ENCODE data around the gene OR2B6.

Gene OR2B6

GRCh38 chr6:28001351-28001750 lies 44.3 kb downstream of the OR2B6 start:
- no peak for DNase-seq

- DNase-seq = no peak
These were observed 44.7 kb downstream of the OR2B6 start for GRCh38 chr6:28001751-28002150.

DNA sequence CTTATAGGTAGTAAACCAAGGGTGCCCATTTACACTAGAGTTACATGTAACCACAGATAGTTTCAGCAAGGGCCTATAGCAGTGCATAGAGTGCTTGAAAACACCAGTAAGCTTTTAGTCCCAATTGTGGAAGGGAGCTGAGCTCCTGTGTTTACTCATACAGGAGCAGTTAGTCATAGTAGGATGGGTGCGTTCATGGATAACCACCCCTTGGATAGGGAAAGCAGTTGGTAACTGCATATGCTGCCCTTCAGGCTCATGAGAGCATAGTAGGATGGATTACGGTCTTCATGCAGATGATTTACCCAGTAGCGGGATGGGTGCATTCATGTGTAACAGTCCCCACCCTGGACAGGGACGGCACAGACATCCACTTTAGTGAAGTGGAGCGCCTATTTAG lies 45.1 kb downstream of the OR2B6 start:
- DNase-seq = no peak

DNA sequence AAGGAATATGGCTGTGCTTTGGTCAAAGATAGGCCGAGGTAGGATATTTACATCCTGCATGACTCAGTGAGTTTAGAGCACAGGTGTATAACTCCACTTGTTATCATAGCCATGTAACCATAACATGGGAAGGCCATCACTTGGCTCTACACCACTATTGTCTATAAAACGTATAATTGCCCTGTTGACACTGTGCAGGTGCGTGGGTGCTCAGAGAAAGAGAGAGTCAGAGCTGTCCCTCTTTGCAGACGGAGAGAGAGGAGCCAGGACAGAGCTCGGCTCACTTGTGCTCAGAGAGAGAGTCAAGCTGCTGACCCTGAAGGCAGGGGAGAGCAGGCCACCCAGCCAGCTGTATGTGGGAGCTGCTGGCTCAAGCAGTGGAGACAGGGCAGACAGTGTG lies 46.0 kb downstream of the OR2B6 start:
- no peak for DNase-seq

DNA sequence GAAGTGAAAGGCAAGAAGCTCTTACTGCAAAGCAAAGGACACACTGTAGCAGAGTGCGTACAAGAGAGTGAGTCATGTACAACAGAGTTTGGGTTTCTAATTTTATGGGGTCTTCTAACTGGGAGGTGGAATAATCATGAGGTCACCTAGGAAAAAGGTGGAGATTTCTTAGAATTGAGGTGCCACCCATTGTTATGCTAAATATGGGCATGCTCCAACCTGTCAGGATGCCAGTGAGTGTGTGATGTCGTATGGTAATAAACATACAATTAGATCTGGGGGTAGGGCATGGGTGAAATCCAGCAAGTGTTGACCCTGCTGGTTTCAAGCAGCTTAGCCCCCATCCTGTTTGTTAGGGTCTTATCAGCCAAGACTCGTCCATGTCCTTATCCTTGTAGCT lies 46.6 kb downstream of the OR2B6 start:
- no peak for DNase-seq

DNA sequence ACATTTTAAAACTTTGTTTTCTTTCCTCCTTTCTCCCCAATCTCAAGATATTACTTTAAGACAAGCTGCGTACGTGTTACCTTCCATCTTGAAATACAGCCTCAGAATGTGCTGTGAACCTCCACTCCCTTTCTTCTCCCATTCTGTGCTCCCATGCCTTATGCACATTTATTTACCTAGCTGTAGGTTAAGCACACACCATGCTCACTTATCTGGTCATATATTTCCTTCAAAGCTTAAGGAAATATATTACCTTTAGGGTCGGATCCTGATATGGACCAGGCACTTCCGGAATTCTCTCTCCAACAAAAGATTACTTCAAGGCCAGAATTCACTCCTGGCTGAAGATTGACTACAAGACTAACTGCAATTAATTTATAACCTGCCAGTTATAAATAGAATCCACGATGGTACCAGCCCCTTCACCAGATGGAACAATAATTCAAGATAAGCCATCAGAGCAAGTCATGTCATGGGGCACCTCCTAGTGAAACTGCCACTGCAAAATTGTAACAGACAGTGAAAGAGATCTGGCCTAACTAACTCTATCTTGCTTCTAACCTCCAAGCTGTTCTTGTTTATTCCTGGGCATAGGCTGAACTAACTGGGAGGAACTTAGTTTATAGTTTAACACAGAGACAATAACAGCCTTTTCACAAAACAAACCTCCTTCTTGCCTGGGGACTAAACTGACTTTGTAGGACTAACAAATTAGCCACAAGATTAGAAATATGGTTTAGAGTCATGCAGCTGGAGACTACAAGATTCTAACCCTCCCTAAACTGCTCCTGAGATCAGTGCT lies 47.5 kb downstream of the OR2B6 start:
- no peak for DNase-seq

DNA sequence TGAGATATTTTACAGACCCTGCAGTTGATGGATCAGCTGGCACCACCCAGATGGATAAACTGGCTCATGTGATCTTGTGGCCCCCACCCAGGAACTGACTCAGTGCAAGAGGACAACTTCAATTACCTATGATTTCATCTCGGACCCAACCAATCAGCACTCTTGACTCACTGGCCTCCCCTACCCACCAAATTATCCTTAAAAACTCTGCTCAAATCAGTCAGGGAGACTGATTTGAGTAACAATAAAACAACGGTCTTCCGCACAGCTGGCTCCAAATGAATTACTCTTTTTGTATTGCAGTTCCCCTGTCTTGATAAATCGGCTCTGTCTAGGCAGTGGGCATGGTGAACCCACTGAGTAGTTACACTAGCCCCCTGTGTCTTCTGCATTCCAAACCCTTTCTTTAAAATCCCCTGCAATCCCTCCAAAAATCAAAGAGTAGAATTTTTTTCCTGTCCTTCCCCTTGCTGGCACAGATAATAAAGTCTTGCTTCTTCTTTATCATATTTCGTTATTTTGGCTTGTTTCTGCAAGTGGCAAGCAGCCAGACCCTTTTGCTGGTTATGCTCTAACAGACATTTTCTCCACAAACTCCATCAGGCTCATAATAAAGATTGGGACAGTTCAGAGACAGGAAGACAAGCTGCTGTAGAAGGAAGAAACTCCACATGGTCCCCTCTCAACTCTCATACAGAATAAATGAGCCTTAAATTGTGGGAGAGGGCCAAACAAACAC lies 48.3 kb downstream of the OR2B6 start:
- no peak for DNase-seq

GRCh38 chr6:28005975-28006374 lies 48.9 kb downstream of the OR2B6 start:
- no peak for DNase-seq
